ENCODE data around the gene TEAD1. TPM values are rescaled to one million over a fixed set of nuclear protein-coding genes. Genes with fewer than 3 reads are reported as not detected.

TEAD1 gene
- polyA plus RNA-seq, 1 experiment, result 79.2 TPM

DNA sequence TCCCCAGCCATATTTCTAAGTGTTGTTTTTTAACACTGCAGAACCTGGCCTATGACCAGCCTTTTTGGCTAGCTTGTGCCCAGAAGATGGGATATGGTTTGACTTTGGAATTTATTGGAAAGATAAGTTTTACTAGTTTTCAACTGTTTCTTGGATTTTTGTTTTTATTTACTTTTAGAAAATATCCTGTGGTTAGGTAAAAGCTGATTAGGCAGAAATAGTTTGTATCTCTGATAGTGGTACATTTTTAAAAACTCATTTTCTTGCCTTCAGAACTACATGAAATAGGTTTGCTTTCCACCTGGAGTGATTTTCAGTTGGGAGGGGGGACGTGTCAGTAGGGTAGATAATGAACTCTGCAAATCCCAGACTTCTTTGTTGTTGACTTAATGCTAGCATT, 243.6 kb downstream of the TEAD1 start:
- Histone ChIP-seq H3K4me3 (ENCODE audit: low read depth, low read length) (no peak overlapping the region), H3K27me3 (ENCODE audit: control insufficient read depth, insufficient read depth, low read length) (no peaks in the 10 kb centered on the region), H3K36me3 (ENCODE audit: control insufficient read depth, insufficient read depth, low read length) (peaks cover 5% of the 10 kb centered on the region)
- POLR2A ChIA-PET, result no interaction called here
- no peak for DNase-seq (ENCODE audit: low read depth)
- TF ChIP-seq, protein P1, sequence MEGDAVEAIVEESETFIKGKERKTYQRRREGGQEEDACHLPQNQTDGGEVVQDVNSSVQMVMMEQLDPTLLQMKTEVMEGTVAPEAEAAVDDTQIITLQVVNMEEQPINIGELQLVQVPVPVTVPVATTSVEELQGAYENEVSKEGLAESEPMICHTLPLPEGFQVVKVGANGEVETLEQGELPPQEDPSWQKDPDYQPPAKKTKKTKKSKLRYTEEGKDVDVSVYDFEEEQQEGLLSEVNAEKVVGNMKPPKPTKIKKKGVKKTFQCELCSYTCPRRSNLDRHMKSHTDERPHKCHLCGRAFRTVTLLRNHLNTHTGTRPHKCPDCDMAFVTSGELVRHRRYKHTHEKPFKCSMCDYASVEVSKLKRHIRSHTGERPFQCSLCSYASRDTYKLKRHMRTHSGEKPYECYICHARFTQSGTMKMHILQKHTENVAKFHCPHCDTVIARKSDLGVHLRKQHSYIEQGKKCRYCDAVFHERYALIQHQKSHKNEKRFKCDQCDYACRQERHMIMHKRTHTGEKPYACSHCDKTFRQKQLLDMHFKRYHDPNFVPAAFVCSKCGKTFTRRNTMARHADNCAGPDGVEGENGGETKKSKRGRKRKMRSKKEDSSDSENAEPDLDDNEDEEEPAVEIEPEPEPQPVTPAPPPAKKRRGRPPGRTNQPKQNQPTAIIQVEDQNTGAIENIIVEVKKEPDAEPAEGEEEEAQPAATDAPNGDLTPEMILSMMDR (IDR thresholded peaks at IDR 0.05; ENCODE audit: insufficient read depth, low read depth, low read length), result no peak
- CTCF ChIA-PET, result interaction anchor here (1.0 to 3.2 kb wide), 3 partner anchors 9 to 629 kb away, joined by 3 to 8 read pairs (median 3); no protein-coding TSS in a partner anchor

DNA sequence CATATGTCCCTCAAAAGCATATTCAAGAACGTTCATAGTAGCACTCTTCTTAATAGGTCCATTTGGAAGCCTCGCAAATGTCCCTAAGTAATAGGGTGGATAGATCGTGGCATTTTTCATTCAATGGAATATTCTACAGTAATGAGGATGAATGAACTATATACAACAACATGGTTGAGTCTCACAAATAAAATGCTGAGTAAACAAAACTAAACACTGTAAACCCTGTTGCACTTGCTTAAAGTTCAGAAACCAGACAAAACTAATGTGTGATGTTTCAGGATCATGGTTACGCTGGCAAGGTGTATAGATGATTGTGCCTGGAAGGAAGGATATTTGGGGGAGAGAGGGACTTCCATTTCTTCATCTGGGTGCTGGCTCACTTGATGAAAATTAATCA, 244.4 kb downstream of the TEAD1 start:
- TF ChIP-seq, protein P1 (IDR thresholded peaks at IDR 0.05; ENCODE audit: insufficient read depth, low read depth, low read length), result no peak
- CTCF ChIA-PET, result interaction anchor here (3.2 kb wide), 1 partner anchor 629 kb away, joined by 8 read pairs; no protein-coding TSS in a partner anchor
- DNase-seq (ENCODE audit: low read depth), result no peak
- Histone ChIP-seq H3K36me3 (ENCODE audit: control insufficient read depth, insufficient read depth, low read length) (peaks cover 6% of the 10 kb centered on the region), H3K4me3 (ENCODE audit: low read depth, low read length) (no peak overlapping the region), H3K27me3 (ENCODE audit: control insufficient read depth, insufficient read depth, low read length) (no peaks in the 10 kb centered on the region)
- POLR2A ChIA-PET, result no interaction called here

DNA sequence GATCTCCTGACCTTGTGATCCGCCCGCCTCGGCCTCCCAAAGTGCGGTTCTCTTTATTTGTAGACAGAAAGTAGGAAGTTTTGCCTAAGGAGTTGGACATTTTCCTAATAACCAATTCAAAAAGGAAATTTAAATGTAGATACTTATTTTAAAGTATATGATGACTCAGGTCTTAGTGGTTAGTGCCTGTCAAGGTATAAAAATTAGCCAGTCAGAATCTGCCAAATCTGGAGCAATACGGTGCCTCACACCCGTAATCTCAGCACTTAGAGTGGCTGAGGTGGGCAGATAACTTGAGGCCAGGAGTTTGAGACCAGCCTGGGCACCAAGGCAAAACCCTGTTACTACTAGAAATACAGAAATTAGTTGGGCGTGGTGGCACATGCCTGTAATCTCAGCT, 248.2 kb downstream of the TEAD1 start:
- TF ChIP-seq, protein P1 (IDR thresholded peaks at IDR 0.05; ENCODE audit: insufficient read depth, low read depth, low read length), result no peak
- Histone ChIP-seq H3K36me3 (ENCODE audit: control insufficient read depth, insufficient read depth, low read length) (peaks cover 9% of the 10 kb centered on the region), H3K27me3 (ENCODE audit: control insufficient read depth, insufficient read depth, low read length) (no peaks in the 10 kb centered on the region), H3K4me3 (ENCODE audit: low read depth, low read length) (no peak overlapping the region)
- ChIA-PET CTCF (interaction anchor here (1.1 to 1.3 kb wide), 2 partner anchors 8 to 23 kb away, joined by 3 to 4 read pairs; no protein-coding TSS in a partner anchor), POLR2A (interaction anchor here (0.7 kb wide), 1 partner anchor 967 kb away, joined by 9 read pairs; no protein-coding TSS in a partner anchor)
- DNase-seq (ENCODE audit: low read depth), result no peak

DNA sequence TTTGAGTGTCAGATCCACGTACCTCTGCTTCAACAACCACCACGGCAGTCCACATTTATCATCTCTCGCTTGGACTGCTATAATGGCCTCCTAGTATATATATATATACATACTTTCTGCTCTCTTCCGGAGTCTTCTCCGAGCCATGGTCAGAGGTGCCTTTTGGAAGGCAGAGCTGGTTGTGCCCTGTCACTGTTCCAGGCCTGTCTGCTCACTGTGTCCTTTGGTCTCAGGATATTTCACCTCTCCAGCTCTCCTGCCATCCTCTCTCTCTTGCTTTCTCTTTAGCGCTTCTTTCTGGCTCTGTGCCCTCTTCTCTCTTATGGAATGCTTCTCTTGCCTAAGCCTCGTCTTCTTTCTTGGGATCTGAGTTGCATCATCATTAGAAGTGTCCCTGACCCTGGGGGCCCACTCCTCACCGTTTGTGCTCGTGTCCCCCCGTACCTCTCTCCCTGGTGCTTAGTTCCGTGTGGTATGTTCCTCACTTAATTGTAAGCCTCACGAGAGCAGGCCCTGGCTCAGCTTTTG, 248.8 kb downstream of the TEAD1 start:
- no peak for DNase-seq (ENCODE audit: low read depth)
- POLR2A ChIA-PET, result interaction anchor here (0.7 kb wide), 1 partner anchor 967 kb away, joined by 9 read pairs; no protein-coding TSS in a partner anchor
- TF ChIP-seq, protein P1 (IDR thresholded peaks at IDR 0.05; ENCODE audit: insufficient read depth, low read depth, low read length), result no peak
- Histone ChIP-seq H3K4me3 (ENCODE audit: low read depth, low read length) (no peak overlapping the region), H3K27me3 (ENCODE audit: control insufficient read depth, insufficient read depth, low read length) (no peaks in the 10 kb centered on the region), H3K36me3 (ENCODE audit: control insufficient read depth, insufficient read depth, low read length) (peaks cover 9% of the 10 kb centered on the region)
- CTCF ChIA-PET, result interaction anchor here (1.1 to 1.3 kb wide), 2 partner anchors 9 to 24 kb away, joined by 3 to 4 read pairs; no protein-coding TSS in a partner anchor

DNA sequence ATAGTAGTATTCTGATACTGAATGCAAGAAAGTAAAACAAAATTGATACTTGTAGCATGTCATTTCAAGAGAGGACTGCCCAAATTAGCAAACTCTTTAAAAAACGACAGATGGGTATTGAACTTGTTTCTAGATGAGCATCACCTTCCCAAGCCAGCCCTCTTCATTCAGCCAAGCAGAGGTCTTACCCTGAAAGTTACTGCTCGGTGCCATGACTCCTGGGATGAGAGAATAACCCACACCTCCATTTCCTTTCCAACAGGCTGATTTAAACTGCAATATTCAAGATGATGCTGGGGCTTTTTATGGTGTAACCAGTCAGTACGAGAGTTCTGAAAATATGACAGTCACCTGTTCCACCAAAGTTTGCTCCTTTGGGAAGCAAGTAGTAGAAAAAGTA, 250.4 kb downstream of the TEAD1 start:
- H3K27me3 ChIP-seq (ENCODE audit: control insufficient read depth, insufficient read depth, low read length), result no peaks in the 10 kb centered on the region
- H3K36me3 ChIP-seq (ENCODE audit: control insufficient read depth, insufficient read depth, low read length), result peaks cover 9% of the 10 kb centered on the region
- H3K4me3 ChIP-seq (ENCODE audit: low read depth, low read length), result no peak overlapping the region
- POLR2A ChIA-PET, result no interaction called here
- TF ChIP-seq, protein P1 (IDR thresholded peaks at IDR 0.05; ENCODE audit: insufficient read depth, low read depth, low read length), result no peak
- DNase-seq (ENCODE audit: low read depth), result no peak
- CTCF ChIA-PET, result no interaction called here

Data from BJ (cell line).